SK-MEL-5 (cell line): ENCODE data around the gene TMEFF1. TPM values are rescaled to one million over a fixed set of nuclear protein-coding genes. Genes with fewer than 3 reads are reported as not detected.

ENCODE experiments used
- DNase-seq: peaks from one replicate; pipeline ENCODE4 v3.0.0-alpha.2; 2016; ENCODE audit warnings: low read depth, low spot score
- in situ Hi-C: cut with HindIII; loops from 2 replicates; pipeline ENCODE4 v1.10.0; 2016; ENCODE audit warnings: low sequenced_read_pairs, high pct_unique_total_duplicates, low pct_unique_long_range_greater_than_20kb
- total RNA-seq: library from RNA; depleted of rRNA; stranded (reverse); fragments of >200 nt; shearing (Covaris generic); gene quantifications from 2 replicates; pipeline ENCODE4 v1.2.3, GENCODE V29; 2014; rRNA removed

Gene TMEFF1
- total RNA-seq, 1 experiment from 2014 or later: 4.3 TPM

GRCh38 chr9:100623969-100624368 lies 151.0 kb downstream of the TMEFF1 start:
- no peak for DNase-seq
- in situ Hi-C loops: no loop called here

GRCh38 chr9:100626949-100627348 lies 154.0 kb downstream of the TMEFF1 start:
- in situ Hi-C loops: no loop called here
- DNase-seq: no peak

Other genes starting within 250 kb of the TMEFF1 start
- 61.5 and 64.9 TPM in 2 replicates for gene TEX10, start 120.2 kb upstream of the TMEFF1 start, total RNA-seq
- gene MSANTD3, start 46.0 kb upstream of the TMEFF1 start, total RNA-seq: 101 and 103 TPM in 2 replicates
- 0.69 and 1.0 TPM in 2 replicates for gene CAVIN4, start 104.9 kb downstream of the TMEFF1 start, total RNA-seq